IPS-NIHi7 (cell line): ENCODE measurements around the gene ELFN1.

Source experiments
- DNase-seq: peaks from one replicate; pipeline ENCODE4 v3.0.0; 2012; ENCODE audit warnings: mixed read lengths; ENCODE audit errors: extremely low spot score

The ELFN1 gene

GRCh38 chr7:1794888-1795542 is 124.9 kb downstream of the ELFN1 start:
- DNase-seq, result no peak
